Measurements from ENCODE around the gene CCDC87. TPM values are rescaled to one million over a fixed set of nuclear protein-coding genes. Genes with fewer than 3 reads are reported as not detected.

CCDC87 gene
- total and polyA plus RNA-seq, 2 experiments from 2014 or later = 0.39 to 1.2 TPM

DNA sequence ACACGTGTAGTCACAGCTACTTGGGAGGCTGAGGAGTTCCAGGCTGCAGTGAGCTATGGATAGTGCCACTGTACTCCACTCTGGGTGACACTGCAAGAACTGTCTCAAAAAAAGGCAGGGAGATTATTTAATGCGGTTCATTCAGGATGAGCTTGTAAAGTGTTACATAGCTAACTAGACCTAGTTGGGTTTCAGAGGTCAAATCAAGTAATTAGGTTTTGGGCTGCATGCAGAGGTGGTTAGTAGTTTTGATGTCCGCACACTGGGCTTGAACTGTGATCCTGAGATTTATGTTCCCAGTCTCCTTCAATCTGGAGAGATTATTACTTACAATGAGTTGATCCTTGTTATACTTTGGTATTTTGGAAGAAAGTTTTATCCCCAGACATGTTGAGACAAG is 43.5 kb upstream of the CCDC87 start:
- Histone ChIP-seq H3K4me2 (no peak overlapping the region), H3K36me3 (ENCODE audit: insufficient read depth) (peaks cover 26% of the 10 kb centered on the region), H2AFZ (no peak overlapping the region), H3K4me3 (no peak overlapping the region), H3K9me2 (ENCODE audit: insufficient read depth) (no peaks in the 10 kb centered on the region), H3F3A (replicated peaks; ENCODE audit: low read depth) (peaks cover 36% of the 10 kb centered on the region), H3K27me3 (ENCODE audit: insufficient read depth) (no peaks in the 10 kb centered on the region), H3K79me2 (replicated peaks; ENCODE audit: insufficient read depth) (peaks cover 89% of the 10 kb centered on the region), H3K27ac (ENCODE audit: low read depth) (peak overlapping the region; percentile 90), H3K4me1 (ENCODE audit: insufficient read depth) (peaks cover 22% of the 10 kb centered on the region), H4K20me1 (replicated peaks; ENCODE audit: insufficient read depth) (peaks cover 56% of the 10 kb centered on the region)
- Mint-ChIP-seq H3K36me3 (ENCODE audit: low read depth) (peaks cover 63% of the 10 kb centered on the region), H3K4me1 (peaks cover 33% of the 10 kb centered on the region), H3K9me3 (peaks cover 4% of the 10 kb centered on the region; the same call in 1 of the 3 replicates), H3K4me3 (no peak overlapping the region), H3K27me3 (ENCODE audit: insufficient read depth, low read depth, poor library complexity) (peaks cover 24% of the 10 kb centered on the region), H3K27ac (peak overlapping the region; percentile 49; the same call in 1 of the 2 replicates)
- DNase-seq (ENCODE audit: low spot score) (no peak), ATAC-seq (no peak)
- TF ChIP-seq ZNF331 (CRISPR knock-in tag; IDR thresholded peaks at IDR 0.05; ENCODE audit: low read depth) (no peak), STAT1 (IDR thresholded peaks at IDR 0.05; ENCODE audit: unreplicated experiment) (no peak), NANOG (IDR thresholded peaks at IDR 0.05; ENCODE audit: borderline replicate concordance) (no peak), CREB1 (CRISPR knock-in tag; IDR thresholded peaks at IDR 0.05; ENCODE audit: low read depth) (no peak), EZH2phosphoT487 (IDR thresholded peaks at IDR 0.05; ENCODE audit: unreplicated experiment) (no peak), JUNB (IDR thresholded peaks at IDR 0.05; ENCODE audit: unreplicated experiment) (no peak), ZNF462 (CRISPR knock-in tag; IDR thresholded peaks at IDR 0.05) (no peak), CTCF (conservative IDR thresholded peaks at IDR 0.05; ENCODE audit: low read depth in 2 of 2) (no peak), EZH2 (IDR thresholded peaks at IDR 0.05; ENCODE audit: low read depth, unreplicated experiment) (no peak), POLR2AphosphoS5 (IDR thresholded peaks at IDR 0.05; ENCODE audit: low read depth) (no peak), ETS1 (IDR thresholded peaks at IDR 0.05) (no peak), ZNF114 (CRISPR knock-in tag; IDR thresholded peaks at IDR 0.05) (no peak)
- TF ChIP-seq, protein P1, sequence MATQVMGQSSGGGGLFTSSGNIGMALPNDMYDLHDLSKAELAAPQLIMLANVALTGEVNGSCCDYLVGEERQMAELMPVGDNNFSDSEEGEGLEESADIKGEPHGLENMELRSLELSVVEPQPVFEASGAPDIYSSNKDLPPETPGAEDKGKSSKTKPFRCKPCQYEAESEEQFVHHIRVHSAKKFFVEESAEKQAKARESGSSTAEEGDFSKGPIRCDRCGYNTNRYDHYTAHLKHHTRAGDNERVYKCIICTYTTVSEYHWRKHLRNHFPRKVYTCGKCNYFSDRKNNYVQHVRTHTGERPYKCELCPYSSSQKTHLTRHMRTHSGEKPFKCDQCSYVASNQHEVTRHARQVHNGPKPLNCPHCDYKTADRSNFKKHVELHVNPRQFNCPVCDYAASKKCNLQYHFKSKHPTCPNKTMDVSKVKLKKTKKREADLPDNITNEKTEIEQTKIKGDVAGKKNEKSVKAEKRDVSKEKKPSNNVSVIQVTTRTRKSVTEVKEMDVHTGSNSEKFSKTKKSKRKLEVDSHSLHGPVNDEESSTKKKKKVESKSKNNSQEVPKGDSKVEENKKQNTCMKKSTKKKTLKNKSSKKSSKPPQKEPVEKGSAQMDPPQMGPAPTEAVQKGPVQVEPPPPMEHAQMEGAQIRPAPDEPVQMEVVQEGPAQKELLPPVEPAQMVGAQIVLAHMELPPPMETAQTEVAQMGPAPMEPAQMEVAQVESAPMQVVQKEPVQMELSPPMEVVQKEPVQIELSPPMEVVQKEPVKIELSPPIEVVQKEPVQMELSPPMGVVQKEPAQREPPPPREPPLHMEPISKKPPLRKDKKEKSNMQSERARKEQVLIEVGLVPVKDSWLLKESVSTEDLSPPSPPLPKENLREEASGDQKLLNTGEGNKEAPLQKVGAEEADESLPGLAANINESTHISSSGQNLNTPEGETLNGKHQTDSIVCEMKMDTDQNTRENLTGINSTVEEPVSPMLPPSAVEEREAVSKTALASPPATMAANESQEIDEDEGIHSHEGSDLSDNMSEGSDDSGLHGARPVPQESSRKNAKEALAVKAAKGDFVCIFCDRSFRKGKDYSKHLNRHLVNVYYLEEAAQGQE (IDR thresholded peaks at IDR 0.05; ENCODE audit: unreplicated experiment) = no peak
